ENCODE results near the gene PERM1. TPM values are rescaled to one million over a fixed set of nuclear protein-coding genes. Genes with fewer than 3 reads are reported as not detected.

The PERM1 gene
- total RNA-seq, 1 donor from 2014 or later, result not detected

DNA sequence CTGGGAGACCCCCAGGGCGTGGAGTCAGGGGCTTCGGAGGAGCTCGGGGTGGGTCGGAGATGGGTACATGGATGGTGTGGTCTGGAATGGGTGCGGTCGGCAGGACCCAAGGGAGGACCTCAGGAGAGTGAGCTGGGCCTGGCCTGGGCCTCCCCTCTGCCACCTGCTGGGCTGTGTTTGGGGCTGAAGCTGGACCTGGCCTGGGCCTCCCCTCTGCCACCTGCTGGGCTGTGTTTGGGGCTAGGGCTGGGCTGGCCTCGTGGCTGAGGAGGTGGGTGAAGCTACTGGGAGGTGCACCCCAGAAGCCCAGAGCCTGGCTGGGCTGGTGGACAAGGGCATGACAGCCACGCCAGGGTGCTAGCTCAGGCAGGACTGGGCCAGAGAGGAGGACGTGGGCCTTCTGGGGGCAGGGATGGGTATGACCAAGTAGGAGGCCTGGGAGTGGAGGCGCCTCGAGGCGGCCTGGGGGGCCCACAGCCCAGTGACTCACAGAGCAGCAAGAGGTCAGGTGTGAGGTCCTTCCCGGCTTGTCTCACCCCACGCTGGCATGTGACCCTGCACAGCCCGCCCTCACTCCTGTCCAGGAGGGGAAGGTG lies 43.7 kb downstream of the PERM1 start:
- intact Hi-C loops (cut with micrococcal nuclease), result no loop called here

DNA sequence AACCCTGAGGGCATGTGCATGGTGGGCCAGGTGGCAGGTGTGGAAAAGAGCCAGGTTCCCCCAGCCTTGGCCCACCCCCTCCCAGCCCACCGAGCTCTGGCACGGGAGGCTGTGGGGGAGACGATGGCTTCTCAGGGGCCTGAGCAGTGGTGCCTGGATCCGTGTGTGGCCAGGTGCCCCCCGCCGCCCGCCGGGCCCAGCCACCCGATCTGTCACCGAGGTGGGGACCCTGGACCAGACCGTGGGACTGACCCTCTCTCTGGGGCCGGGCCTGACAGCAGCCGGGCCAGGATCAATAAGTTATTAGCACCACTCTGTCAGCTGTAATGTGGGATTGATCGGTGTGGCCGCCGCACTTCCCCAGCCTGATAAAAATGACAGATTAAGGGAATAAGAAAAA lies 44.4 kb downstream of the PERM1 start:
- intact Hi-C loops (cut with micrococcal nuclease), result no loop called here

DNA sequence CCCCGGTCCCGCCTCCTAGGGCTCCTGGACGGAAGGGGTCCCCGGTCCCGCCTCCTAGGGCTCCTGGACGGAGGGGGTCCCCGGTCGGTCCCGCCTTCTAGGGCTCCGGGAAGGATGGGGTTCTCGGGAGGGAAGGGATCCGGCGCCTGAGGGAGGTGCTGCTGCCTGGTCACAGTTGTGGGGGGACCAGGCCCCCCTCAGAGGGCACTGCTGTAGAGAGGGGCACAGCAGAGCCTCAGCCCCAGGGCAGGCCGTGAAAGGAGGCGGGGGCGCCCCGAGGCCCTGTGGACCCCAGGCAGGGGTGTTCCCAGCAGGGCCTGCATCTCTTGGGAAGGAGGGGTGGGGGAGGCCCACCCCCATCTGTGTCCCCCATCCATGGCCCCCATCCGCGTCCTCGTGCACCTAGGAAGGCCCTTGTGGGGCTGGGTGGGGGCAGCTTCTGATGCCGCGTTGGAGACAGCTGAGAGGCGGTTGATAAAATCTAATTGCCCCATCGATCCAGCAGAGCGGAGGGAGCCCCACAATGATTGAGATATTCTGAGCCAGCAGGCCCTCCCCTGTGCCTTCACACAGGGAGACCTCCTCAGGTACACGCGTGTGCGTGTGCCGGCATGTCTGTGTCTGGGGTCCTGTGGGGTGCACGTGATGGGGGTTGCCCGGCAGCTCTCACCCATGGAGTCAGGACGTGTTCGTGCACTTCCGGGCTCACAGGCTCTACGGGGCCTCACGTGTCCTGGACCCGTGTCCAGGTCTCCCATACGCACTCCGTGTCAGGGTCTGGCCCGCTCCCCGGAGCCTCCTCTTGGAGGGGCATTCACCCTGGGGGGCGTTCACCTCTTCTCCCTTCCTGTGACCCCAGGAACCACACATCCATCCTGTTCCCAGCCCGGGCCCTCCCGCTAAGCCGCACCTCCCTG lies 45.3 kb downstream of the PERM1 start:
- intact Hi-C loops (cut with micrococcal nuclease), result no loop called here

DNA sequence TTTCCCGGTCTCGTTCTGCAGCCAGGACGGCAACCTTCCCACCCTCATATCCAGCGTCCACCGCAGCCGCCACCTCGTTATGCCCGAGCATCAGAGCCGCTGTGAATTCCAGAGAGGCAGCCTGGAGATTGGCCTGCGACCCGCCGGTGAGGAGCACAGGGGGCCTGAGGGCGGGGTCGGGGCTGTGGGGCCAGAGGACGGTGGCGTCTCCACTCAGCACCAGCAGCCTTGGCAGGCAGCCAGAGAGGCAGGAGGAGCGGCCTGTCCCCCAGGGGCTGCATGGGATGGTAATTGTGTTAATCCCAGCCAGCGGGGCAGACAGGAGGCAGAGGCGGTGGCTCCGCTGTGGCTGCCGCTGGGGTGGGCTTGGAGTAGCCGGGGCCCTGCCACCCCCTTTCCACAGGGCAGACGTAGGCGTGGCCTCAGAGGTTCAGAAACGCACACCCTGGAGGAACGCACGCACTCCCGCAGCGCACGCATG lies 46.1 kb downstream of the PERM1 start:
- intact Hi-C loops (cut with micrococcal nuclease), result no loop called here

DNA sequence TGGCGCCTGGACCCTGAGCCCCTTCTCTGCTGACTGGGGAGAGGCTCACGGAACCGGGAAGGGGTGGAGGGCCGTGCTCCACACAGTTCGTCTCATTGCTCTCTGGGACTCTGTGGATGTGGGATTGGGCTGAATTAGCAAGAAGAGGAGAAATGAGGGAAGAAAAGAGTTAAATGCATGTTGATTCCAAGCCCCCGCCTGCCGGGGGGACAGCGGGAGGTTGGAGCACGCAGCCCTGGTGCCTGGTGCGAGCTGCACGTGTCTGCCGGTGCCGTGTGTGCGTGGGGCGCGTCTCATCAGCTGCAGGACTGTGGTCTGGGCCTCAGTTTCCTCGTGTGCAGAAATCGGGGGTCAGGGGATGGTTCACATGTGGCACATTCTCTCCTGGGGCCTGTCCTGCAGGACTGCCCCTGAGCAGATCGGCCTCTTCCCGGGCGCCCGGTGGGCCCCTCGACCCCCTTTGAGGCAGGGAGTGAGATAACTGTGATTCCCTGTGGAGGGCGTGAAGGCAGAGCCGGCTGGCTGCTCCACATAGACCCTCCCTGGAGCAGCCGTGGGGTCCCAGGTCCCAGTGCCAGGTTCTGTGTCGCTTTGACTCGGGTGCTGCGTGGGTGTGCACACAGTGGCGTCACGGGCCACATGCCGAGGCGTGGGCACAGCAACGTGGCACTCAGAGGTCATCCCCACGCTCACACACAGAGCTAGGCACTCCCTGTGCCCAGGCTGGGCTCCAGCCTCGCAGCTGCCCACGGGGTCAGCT lies 46.7 kb downstream of the PERM1 start:
- intact Hi-C loops (cut with micrococcal nuclease), result no loop called here

DNA sequence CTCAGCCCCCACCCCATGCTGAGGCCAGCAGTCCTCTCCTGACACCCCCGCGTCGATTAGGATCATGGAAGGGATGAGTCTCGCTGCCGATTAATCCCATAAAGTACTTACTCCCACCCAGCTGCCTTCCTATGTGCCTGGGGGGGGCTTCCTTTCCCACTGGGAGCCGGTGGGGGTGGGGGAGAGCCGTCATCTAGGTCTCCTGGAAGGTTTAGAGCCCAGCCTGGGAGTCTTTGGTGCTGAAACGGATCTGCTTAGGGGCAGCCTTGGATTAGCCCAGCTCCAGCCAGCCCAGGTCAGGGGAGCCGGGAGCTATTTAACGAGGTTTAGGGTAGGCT lies 48.3 kb downstream of the PERM1 start:
- intact Hi-C loops (cut with micrococcal nuclease), result no loop called here

DNA sequence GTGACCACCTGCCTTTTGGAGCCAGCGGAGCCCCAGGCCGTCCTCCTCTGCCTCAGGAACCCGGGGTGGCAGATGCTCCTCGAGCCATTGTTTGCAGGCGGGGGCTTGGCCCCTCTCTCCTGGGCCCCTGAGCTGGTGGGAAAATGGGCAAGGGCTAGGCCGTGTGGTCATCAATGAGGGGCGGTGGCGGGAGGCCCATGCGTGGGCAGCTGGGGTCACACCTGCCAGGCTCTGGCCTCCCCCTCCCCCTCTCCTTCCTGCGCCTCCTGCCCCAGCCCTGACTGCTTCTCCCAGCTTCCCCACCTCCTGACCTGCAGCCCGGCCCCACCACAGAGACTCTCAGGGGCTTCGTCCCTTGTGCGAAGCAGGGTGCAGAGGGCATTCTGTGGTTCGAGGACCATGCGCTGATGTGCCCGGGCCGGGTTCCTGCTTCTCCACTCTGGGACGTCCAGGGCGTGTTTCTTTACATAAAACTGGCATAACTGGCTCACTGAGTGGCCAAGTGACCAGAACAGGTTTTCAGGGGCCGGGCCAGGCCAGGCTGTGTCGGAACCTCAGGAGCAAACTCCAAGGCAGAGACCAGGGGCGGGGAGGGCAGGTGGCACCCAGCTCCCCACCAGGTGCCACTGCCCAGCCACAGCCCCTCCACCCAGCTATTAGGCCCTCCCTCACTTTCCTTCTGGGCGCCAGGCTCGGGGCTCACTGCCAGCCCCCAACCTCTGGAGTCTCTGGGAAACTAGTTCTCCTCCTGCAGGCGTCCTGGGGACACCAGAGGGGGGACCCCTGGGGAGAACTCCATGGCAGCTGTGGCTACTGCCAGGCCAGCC lies 48.9 kb downstream of the PERM1 start:
- intact Hi-C loops (cut with micrococcal nuclease), result no loop called here

DNA sequence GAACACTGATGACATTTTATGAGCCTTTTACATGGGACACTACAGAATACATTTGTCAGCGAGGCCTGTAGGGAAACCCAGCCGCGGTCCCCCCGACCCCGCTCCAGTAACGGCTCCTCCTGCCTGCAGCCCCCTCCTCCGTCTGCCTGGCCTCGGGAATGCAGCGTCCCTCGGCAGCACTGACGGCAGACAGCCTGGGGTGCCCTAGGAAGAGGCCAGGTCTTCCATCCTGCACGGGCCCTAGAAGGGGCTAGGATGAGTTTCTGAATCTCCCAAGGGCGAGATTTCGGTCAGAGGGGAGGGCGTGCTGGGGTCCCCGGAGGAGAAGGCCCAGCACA lies 49.8 kb downstream of the PERM1 start:
- intact Hi-C loops (cut with micrococcal nuclease), result no loop called here

DNA sequence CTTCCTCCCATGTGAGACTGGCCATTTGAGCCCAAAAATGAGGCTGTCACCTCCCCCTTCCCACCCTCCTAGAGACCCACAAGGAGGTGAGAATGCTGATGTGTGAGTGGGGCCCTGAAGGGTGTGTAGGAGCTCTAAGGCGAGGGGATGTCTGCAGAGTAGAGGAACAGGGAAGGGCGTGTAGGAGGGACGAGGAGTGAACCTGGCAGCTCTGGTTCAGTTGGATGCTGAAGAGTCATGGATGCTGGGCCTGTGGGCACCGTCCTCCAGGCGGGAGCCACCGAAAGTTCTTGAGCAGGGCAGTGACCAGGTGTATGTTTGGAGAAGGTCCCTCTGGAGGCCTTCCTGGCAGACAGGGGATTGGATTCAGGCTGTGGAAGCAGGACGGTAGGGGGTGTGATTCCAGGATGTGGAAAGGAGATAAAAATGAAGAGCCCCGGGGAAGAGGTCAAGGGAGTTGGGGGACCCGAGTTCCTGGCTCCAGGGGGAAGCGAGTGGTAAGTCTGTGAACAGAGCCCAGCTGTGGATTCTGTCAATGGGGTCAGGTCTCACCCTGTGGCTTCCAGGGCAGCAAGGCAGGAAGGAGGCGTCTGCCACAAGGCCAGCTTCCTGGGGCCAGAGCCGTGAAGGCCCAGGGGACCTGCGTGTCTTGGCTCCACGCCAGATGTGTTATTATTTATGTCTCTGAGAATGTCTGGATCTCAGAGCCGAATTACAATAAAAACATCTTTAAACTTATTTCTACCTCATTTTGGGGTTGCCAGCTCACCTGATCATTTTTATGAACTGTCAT lies 50.3 kb downstream of the PERM1 start:
- intact Hi-C loops (cut with micrococcal nuclease), result no loop called here

DNA sequence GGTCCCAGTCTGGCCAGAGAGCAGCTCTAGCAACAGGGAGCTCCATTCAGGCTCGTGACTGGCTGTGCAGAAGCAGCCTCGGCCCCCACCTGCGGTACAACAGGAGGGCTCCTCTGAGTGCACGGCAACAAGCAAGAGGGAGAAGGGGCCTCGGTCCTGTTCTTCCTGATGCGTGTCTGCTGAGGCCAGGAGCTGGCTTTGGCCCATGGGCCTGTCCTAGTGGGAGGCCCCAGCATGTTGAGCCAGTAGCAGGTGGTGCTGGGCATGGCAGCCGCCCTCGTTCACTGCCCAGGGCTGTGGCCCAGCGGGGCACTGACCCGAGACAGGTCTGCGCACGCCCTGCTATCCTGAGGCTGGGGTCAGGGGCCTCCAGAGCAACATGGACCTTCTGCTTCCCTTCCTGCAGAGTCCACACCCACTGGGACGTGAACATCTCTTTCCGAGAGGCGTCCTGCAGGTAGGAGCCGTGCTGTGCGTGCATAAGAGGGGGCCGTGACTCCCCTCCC lies 51.2 kb downstream of the PERM1 start:
- intact Hi-C loops (cut with micrococcal nuclease), result no loop called here

DNA sequence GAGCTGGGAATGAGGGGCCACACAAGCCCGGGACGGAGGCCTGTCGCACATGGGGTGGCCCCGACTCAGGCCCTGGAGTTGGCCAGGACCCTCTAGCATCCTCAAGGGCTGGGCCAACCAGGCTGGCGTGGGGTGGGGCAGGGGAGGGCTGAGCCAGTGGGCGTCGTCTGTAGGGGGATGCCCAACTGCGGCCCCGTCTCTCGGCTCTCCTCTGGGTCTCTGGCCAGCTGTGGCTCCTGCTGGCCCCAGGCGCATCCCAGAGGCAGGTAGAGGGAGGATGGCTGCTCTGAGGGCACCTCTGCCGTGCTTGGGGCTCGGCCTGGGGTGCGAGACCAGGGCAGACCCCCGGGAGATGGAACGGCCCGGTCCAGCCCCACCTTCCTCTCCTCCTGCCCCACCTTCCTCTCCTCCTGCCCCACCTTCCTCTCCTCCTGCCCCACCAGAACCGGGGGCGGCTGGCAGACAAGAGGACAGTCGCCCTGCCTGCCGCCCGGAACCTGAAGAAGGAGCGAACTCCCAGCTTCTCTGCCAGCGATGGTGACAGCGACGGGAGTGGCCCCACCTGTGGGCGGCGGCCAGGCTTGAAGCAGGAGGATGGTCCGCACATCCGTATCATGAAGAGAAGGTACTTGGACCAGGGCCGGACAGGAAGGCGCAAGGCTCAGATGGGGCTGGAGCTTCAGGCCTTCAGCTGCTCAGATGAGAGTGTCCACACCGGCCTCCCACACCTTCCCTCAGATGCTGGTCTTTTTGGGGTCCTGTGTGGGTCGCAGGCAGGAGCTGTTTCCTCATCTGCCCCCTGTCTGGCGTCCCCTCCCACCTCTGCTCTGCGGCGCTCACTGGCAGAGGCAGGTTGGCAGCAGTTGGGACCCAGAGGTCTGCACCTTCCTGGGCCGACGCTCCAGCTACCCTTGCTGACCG lies 51.9 kb downstream of the PERM1 start:
- intact Hi-C loops (cut with micrococcal nuclease), result no loop called here

DNA sequence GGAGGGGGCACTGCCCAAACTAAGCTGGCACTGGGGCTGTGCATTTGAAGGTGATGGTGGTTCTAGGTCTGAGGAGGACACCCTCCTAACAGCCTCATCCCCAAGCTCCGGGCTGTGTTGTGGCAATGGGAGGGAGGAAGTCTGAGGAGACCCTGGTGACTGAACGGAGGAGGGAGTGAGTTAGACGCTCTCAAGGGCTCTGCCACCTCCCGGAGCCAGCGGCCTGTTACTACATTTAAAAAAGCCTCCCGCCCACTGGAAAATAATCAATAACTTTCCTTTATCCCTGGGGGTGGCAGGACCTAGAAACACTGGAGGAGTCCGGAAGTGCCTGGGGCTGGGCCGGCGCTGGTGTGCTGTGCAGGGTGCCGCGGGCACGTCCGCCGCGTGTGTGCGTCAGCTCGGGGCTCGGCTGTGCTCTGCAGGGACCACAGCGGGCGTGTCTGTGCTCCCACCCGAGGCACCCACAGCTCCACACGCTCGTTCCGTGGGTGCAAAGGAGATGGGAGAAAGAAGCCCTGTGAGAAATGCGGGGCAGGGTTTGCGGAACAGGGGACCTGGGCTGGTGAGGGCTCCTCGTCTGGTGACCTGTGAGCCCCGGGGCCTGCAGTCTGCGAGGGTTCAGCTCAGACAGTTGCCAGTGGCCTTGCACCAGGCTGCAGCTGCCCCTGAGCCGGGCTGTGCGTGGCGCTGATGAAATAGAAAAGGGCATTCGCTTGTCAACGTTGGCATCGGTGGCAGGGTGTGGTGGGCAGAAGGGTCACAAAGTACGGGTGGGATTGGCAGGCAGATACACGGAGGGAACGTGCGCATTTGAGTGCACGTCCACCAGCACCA lies 52.9 kb downstream of the PERM1 start:
- intact Hi-C loops (cut with micrococcal nuclease), result no loop called here

DNA sequence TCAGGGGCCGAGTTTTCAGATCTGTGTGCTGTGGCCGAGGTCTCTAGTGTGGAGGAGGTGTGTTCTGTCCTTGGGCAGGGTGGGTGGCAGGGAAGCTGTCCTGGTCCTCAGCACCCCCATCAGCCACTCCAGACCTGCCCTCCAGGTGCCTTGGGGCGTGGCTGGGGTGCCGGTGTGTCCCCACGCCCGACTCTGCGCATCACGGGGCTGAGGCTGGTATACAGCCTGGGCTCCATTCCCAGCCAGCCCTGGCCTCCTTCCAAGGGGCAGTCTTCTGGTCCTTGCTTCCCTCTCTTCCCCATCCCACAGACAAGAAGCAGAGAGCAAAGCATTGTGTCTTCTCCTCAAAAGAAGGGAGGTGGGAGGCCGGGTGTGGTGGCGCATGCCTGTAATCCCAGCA lies 54.1 kb downstream of the PERM1 start:
- intact Hi-C loops (cut with micrococcal nuclease), result no loop called here

DNA sequence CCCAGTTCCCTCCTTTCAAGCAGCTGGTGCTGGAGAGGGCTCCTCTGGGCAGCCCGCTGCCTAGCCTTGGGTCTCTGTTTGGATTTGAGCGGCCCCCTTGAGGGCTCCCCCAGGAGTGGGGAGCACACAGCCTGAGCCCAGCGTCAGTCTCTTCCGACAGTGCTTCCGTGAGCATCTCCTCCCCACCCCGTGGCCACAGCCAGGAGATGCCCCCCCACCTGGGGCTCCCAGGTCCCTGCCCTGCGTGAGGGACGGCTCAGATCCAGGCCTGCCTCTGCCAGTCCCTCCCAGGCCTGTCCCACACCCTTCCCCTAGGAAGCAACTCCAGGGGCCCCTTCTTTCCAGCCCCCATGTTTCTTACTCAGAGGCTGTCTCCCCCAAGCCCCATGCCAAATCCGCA lies 54.7 kb downstream of the PERM1 start:
- intact Hi-C loops (cut with micrococcal nuclease), result no loop called here

DNA sequence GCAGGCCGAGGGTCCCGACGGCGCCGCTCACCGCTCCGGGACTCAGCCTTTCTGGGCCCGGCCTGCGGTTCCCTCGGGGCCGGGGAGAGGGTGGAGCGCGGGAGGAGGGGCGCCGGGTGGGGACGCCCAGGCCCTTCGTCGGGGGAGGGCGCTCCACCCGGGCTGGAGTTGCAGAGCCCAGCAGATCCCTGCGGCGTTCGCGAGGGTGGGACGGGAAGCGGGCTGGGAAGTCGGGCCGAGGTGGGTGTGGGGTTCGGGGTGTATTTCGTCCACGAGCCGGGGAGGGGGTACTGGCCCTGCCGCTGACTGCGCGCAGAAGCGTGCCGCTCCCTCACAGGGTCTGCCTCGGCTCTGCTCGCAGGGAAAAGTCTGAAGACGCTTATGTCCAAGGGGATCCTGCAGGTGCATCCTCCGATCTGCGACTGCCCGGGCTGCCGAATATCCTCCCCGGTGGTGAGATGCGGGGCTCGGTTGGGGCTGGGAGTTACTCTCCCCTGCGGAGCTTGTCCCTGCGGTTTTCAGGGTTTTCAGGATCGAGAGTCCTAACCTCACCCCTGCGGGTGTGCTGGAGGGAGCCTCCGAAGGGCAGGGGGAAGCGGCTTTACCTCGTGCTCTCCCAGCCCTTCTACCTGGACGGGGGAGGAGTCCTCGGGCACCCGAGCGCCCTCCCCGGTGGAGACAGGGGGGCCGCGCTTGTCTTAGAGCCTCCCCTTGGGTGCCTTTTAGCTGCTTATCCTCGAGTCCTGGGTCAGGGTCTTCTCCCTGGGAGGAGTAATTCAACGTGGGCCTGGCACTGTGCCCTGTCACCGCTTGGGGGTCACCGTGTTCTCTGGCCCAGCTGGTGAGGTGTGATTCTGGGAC lies 56.1 kb downstream of the PERM1 start:
- intact Hi-C loops (cut with micrococcal nuclease), result no loop called here
